GM04504 (cell line): Measurements from ENCODE around the gene PPP1R3G.

Experiments used
- DNase-seq: peaks from one replicate; pipeline ENCODE4 v3.0.0-alpha.2; 2012; ENCODE audit warnings: low read depth

PPP1R3G gene

GRCh38 chr6:5094327-5094726 is 9.2 kb downstream of the PPP1R3G start:
- peak; percentile 80 for DNase-seq

- DNase-seq = no peak
Measured at GRCh38 chr6:5095236-5095635, 10.1 kb downstream of the PPP1R3G start.

- no peak for DNase-seq
Measured at GRCh38 chr6:5096482-5096881, 11.3 kb downstream of the PPP1R3G start.

GRCh38 chr6:5098501-5099270 is 13.5 kb downstream of the PPP1R3G start:
- no peak for DNase-seq

- no peak for DNase-seq
Measured at GRCh38 chr6:5099537-5099936, 14.4 kb downstream of the PPP1R3G start.

- DNase-seq = no peak
Measured at GRCh38 chr6:5100806-5101205, 15.7 kb downstream of the PPP1R3G start.

GRCh38 chr6:5102267-5102970 is 17.3 kb downstream of the PPP1R3G start:
- no peak for DNase-seq

- DNase-seq = no peak
Measured at GRCh38 chr6:5103250-5103649, 18.1 kb downstream of the PPP1R3G start.

- DNase-seq = no peak
Measured at GRCh38 chr6:5104667-5105066, 19.5 kb downstream of the PPP1R3G start.

- no peak for DNase-seq
Measured at GRCh38 chr6:5105146-5105545, 20.0 kb downstream of the PPP1R3G start.

- no peak for DNase-seq
Measured at GRCh38 chr6:5107341-5107740, 22.2 kb downstream of the PPP1R3G start.

- DNase-seq = no peak
Measured at GRCh38 chr6:5108068-5108467, 22.9 kb downstream of the PPP1R3G start.

GRCh38 chr6:5108536-5109150 is 23.5 kb downstream of the PPP1R3G start:
- DNase-seq = no peak

- DNase-seq = no peak
Measured at GRCh38 chr6:5109436-5109835, 24.3 kb downstream of the PPP1R3G start.

- DNase-seq = no peak
Measured at GRCh38 chr6:5110246-5110645, 25.1 kb downstream of the PPP1R3G start.

- no peak for DNase-seq
Measured at GRCh38 chr6:5111626-5112025, 26.5 kb downstream of the PPP1R3G start.

GRCh38 chr6:5112066-5112799 is 27.1 kb downstream of the PPP1R3G start:
- DNase-seq = peak; percentile 66

- DNase-seq = no peak
Measured at GRCh38 chr6:5113096-5113495, 28.0 kb downstream of the PPP1R3G start.

GRCh38 chr6:5115168-5115567 is 30.0 kb downstream of the PPP1R3G start:
- DNase-seq = no peak

GRCh38 chr6:5116243-5116991 is 31.3 kb downstream of the PPP1R3G start:
- no peak for DNase-seq

- DNase-seq = no peak
Measured at GRCh38 chr6:5119090-5119951, 34.2 kb downstream of the PPP1R3G start.
